Measurements from ENCODE around the gene PGM1. TPM values are rescaled to one million over a fixed set of nuclear protein-coding genes. Genes with fewer than 3 reads are reported as not detected.

The PGM1 gene
- total RNA-seq, 2 experiments from 2014 or later, result 43.2 to 56.9 TPM

DNA sequence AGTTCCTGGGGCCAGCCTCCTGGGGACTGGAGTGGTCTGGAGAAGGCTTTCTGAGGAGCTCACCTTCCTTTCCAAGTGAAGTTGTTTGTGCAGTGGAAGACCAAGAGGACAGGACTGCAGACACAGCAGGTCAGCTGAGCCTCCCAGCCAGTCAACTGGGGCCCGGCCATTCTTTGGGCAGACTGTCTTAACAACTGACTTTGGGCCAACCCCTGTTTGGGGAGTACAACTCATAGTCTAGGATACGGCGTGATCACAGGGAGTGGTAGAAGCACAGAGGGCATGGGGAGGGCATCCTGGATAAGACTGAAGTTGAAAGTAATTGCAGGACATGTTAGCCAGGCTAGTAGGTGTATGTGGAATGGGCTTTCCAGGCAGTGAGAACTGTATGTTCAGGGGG, 50.3 kb downstream of the PGM1 start:
- TF ChIP-seq, protein P1, sequence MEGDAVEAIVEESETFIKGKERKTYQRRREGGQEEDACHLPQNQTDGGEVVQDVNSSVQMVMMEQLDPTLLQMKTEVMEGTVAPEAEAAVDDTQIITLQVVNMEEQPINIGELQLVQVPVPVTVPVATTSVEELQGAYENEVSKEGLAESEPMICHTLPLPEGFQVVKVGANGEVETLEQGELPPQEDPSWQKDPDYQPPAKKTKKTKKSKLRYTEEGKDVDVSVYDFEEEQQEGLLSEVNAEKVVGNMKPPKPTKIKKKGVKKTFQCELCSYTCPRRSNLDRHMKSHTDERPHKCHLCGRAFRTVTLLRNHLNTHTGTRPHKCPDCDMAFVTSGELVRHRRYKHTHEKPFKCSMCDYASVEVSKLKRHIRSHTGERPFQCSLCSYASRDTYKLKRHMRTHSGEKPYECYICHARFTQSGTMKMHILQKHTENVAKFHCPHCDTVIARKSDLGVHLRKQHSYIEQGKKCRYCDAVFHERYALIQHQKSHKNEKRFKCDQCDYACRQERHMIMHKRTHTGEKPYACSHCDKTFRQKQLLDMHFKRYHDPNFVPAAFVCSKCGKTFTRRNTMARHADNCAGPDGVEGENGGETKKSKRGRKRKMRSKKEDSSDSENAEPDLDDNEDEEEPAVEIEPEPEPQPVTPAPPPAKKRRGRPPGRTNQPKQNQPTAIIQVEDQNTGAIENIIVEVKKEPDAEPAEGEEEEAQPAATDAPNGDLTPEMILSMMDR (conservative IDR thresholded peaks at IDR 0.05; ENCODE audit: low read length), result no peak
- no peak for TF ChIP-seq EZH2phosphoT487 (IDR thresholded peaks at IDR 0.05; ENCODE audit: borderline replicate concordance, low read depth, low read length)
- H3K9me3 ChIP-seq (ENCODE audit: low read length), result no peaks in the 10 kb centered on the region
- no peak overlapping the region for H3K4me2 ChIP-seq (ENCODE audit: low read length)
- intact Hi-C loops (cut with micrococcal nuclease; ENCODE audit: unreplicated experiment), result no loop called here
- H2AFZ ChIP-seq (ENCODE audit: low read length), result no peak overlapping the region
- ChIA-PET CTCF (ENCODE audit: unreplicated experiment) (no interaction called here), POLR2A (interaction anchor here (0.6 kb wide), 1 partner anchor 120 kb away, joined by 3 read pairs; no protein-coding TSS in a partner anchor)
- DNase-seq (ENCODE audit: low spot score), result no peak
- H3K4me3 ChIP-seq (ENCODE audit: low read depth, low read length, poor library complexity, severe bottlenecking), result no peak overlapping the region
- BruUV-seq (replicated peaks), result no TSS peak
- no peak overlapping the region for H3K27ac ChIP-seq (ENCODE audit: low read depth, low read length, poor library complexity, severe bottlenecking)
- H3K9me2 ChIP-seq (ENCODE audit: insufficient read depth, low read length), result no peaks in the 10 kb centered on the region
- peaks cover 9% of the 10 kb centered on the region; the same call in 1 of the 2 replicates for H3K36me3 ChIP-seq (ENCODE audit: insufficient read depth, low read length)
- no peaks in the 10 kb centered on the region for H4K20me1 ChIP-seq (ENCODE audit: insufficient read depth, low read length)
- no peaks in the 10 kb centered on the region for H3K4me1 ChIP-seq (ENCODE audit: insufficient read depth, low read length, poor library complexity, severe bottlenecking)
- H3K79me2 ChIP-seq (ENCODE audit: insufficient read depth, low read depth, low read length), result no peaks in the 10 kb centered on the region

DNA sequence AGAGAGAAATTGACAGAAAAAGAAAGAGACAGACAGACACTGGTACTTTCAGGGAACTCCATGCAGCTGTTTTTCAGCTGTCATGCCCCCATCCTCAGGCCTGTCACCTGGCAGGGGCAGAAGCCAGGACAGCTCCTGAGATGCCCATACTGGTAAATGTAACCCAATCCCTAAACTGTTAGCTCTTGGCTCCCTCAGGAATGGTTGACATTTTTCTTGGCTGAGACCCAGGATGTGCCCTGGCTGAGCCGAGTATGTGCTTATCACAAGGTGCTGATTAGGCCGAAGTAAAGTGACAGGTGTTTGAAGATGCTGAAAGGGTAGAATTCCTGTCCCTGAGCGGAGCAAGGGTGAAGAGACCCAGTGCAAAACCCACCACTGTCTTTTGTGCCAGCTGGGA, 50.7 kb downstream of the PGM1 start:
- no peaks in the 10 kb centered on the region for H3K79me2 ChIP-seq (ENCODE audit: insufficient read depth, low read depth, low read length)
- H3K36me3 ChIP-seq (ENCODE audit: insufficient read depth, low read length), result peaks cover 9% of the 10 kb centered on the region; the same call in 1 of the 2 replicates
- ChIA-PET CTCF (ENCODE audit: unreplicated experiment) (no interaction called here), POLR2A (interaction anchor here (0.6 kb wide), 1 partner anchor 324 kb away, joined by 3 read pairs; no protein-coding TSS in a partner anchor)
- H3K4me2 ChIP-seq (ENCODE audit: low read length), result no peak overlapping the region
- no TSS peak for BruUV-seq (replicated peaks)
- H2AFZ ChIP-seq (ENCODE audit: low read length), result no peak overlapping the region
- no peak for TF ChIP-seq EZH2phosphoT487 (IDR thresholded peaks at IDR 0.05; ENCODE audit: borderline replicate concordance, low read depth, low read length)
- TF ChIP-seq, protein P1 (conservative IDR thresholded peaks at IDR 0.05; ENCODE audit: low read length), result no peak
- H4K20me1 ChIP-seq (ENCODE audit: insufficient read depth, low read length), result no peaks in the 10 kb centered on the region
- DNase-seq (ENCODE audit: low spot score), result no peak
- no peaks in the 10 kb centered on the region for H3K4me1 ChIP-seq (ENCODE audit: insufficient read depth, low read length, poor library complexity, severe bottlenecking)
- no peaks in the 10 kb centered on the region for H3K9me2 ChIP-seq (ENCODE audit: insufficient read depth, low read length)
- intact Hi-C loops (cut with micrococcal nuclease; ENCODE audit: unreplicated experiment), result no loop called here
- H3K9me3 ChIP-seq (ENCODE audit: low read length), result no peaks in the 10 kb centered on the region
- H3K4me3 ChIP-seq (ENCODE audit: low read depth, low read length, poor library complexity, severe bottlenecking), result no peak overlapping the region
- no peak overlapping the region for H3K27ac ChIP-seq (ENCODE audit: low read depth, low read length, poor library complexity, severe bottlenecking)

DNA sequence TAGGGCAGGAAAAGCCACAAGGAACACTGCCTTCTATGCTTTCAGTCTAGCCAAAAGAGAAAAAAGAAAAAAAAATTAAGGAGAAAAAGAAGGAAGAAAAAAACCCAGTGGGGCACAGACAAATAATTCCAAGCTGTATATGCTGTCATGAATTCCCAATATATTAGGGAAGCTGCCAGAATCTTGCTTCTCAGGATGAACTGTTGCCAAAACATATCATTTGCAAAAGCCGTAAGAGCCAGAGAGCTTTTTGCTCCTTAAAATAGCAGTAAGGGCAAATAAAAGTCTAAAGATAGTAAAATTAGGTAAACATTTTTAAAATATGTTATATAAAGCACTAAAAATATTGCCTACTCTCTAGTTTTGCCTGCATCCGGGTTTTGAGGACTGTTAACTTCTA, 52.1 kb downstream of the PGM1 start:
- intact Hi-C loops (cut with micrococcal nuclease; ENCODE audit: unreplicated experiment), result no loop called here
- CTCF ChIA-PET (ENCODE audit: unreplicated experiment), result no interaction called here
- TF ChIP-seq, protein P1 (conservative IDR thresholded peaks at IDR 0.05; ENCODE audit: low read length), result no peak
- TF ChIP-seq EZH2phosphoT487 (IDR thresholded peaks at IDR 0.05; ENCODE audit: borderline replicate concordance, low read depth, low read length), result no peak

More for the DNA sequence above, 52.1 kb downstream of the PGM1 start:
- BruUV-seq (replicated peaks), result no TSS peak
- Histone ChIP-seq H2AFZ (ENCODE audit: low read length) (no peak overlapping the region), H3K9me3 (ENCODE audit: low read length) (no peaks in the 10 kb centered on the region), H3K4me2 (ENCODE audit: low read length) (no peak overlapping the region), H3K4me3 (ENCODE audit: low read depth, low read length, poor library complexity, severe bottlenecking) (no peak overlapping the region), H3K27ac (ENCODE audit: low read depth, low read length, poor library complexity, severe bottlenecking) (no peak overlapping the region), H3K79me2 (ENCODE audit: insufficient read depth, low read depth, low read length) (no peaks in the 10 kb centered on the region), H3K9me2 (ENCODE audit: insufficient read depth, low read length) (no peaks in the 10 kb centered on the region), H3K36me3 (ENCODE audit: insufficient read depth, low read length) (peaks cover 12% of the 10 kb centered on the region; the same call in 1 of the 2 replicates), H4K20me1 (ENCODE audit: insufficient read depth, low read length) (no peaks in the 10 kb centered on the region), H3K4me1 (ENCODE audit: insufficient read depth, low read length, poor library complexity, severe bottlenecking) (no peaks in the 10 kb centered on the region)
- POLR2A ChIA-PET, result no interaction called here
- no peak for DNase-seq (ENCODE audit: low spot score)
